ENCODE measurements around the gene PIBF1.

GRCh38 chr13:72970956-72971355 is 189.0 kb downstream of the PIBF1 start:
- TF ChIP-seq FOXM1 (IDR thresholded peaks at IDR 0.05; ENCODE audit: low read depth, low read length): no peak
- no peak for TF ChIP-seq MAX (IDR thresholded peaks at IDR 0.05; ENCODE audit: low read depth, low read length)
- no peak for TF ChIP-seq POLR2A (IDR thresholded peaks at IDR 0.05; ENCODE audit: low read depth, low read length)
- no peak for TF ChIP-seq RAD21 (IDR thresholded peaks at IDR 0.05; ENCODE audit: insufficient read depth, low read depth, low read length)
- no peak for TF ChIP-seq KLF5 (IDR thresholded peaks at IDR 0.05; ENCODE audit: partially characterized antibody)
- no peak for TF ChIP-seq SMARCA5 (IDR thresholded peaks at IDR 0.05)
- TF ChIP-seq CBX5 (IDR thresholded peaks at IDR 0.05; ENCODE audit: low read depth): no peak
- TF ChIP-seq ATF3 (IDR thresholded peaks at IDR 0.05; ENCODE audit: borderline replicate concordance, extremely low read depth, low read depth, low read length): no peak
- TF ChIP-seq ESRRA (IDR thresholded peaks at IDR 0.05; ENCODE audit: low read length): no peak
- TF ChIP-seq ZBTB33 (IDR thresholded peaks at IDR 0.05): no peak

All from GM12878 (cell line).